ENCODE data around the gene SORCS2. TPM values are rescaled to one million over a fixed set of nuclear protein-coding genes. Genes with fewer than 3 reads are reported as not detected.

SORCS2 gene
- total and polyA plus RNA-seq, 2 of the 8 experiments (the other 6 are each of a cell fraction or from before 2014, with no cell fraction given): 0.36 to 1.8 TPM

GRCh38 chr4:7547368-7548040 lies 355.2 kb downstream of the SORCS2 start:
- ChIA-PET POLR2A (ENCODE audit: partially characterized antibody) (no interaction called here), CTCF (ENCODE audit: partially characterized antibody) (interaction anchor here (1.1 to 1.4 kb wide), 2 partner anchors 16 to 17 kb away, joined by 3 to 4 read pairs; no protein-coding TSS in a partner anchor)
- H3K9me3 ChIP-seq (ENCODE audit: insufficient read depth in 2 of 2, low read depth in 1 of 2, low read length in 1 of 2): peaks cover 8 to 10% of the 10 kb centered on the region in 2 experiments; a peak in 3 of 4 replicates
- 82% methylated on average over 8 of the region's 10 CpGs; no CpG with 5 or more reads in 1 of the 2 experiments for WGBS, 2 experiments (ENCODE audit: extremely low coverage in 1 of 2, insufficient coverage in 1 of 2, insufficient read length in 1 of 2, insufficient replicate concordance in 2 of 2, low coverage in 1 of 2, low lambda C conversion rate in 2 of 2, missing lambda C conversion rate in 1 of 2)
- H3K27ac ChIP-seq (ENCODE audit: low read depth, low read length): no peak overlapping the region
- H2AFZ ChIP-seq (ENCODE audit: low read length): no peak overlapping the region
- peaks cover 9% of the 10 kb centered on the region; the same call in 1 of the 2 replicates for H3K23me2 ChIP-seq (ENCODE audit: low read depth, low read length)
- H4K8ac ChIP-seq (ENCODE audit: extremely low read depth, insufficient read depth, low read length): peak overlapping the region; percentile 57; the same call in 1 of the 2 replicates
- H3K79me1 ChIP-seq (ENCODE audit: low read depth, low read length): no peaks in the 10 kb centered on the region
- H3K4me1 ChIP-seq (replicated peaks in 1 of 4; ENCODE audit: control insufficient read depth in 3 of 4, insufficient read depth in 4 of 4, low read length in 3 of 4): no peaks in the 10 kb centered on the region
- H3K9ac ChIP-seq (replicated peaks in 1 of 4; ENCODE audit: extremely low read depth in 1 of 4, low read depth in 3 of 4, low read length in 3 of 4): no peak overlapping the region
- no peak overlapping the region for H2AK5ac ChIP-seq (ENCODE audit: low read depth, low read length)
- no peak overlapping the region for H4K5ac ChIP-seq (ENCODE audit: insufficient read length, low read depth, low read length)
- no peak overlapping the region for H3K23ac ChIP-seq (ENCODE audit: insufficient read length)
- no peak overlapping the region for H3K4ac ChIP-seq (replicated peaks; ENCODE audit: insufficient read length, low read depth, low read length)
- no peaks in the 10 kb centered on the region for H3K27me3 ChIP-seq (replicated peaks in 1 of 4; ENCODE audit: control insufficient read depth in 3 of 4, extremely low read depth in 1 of 4, insufficient read depth in 3 of 4, low read length in 3 of 4)
- no peak for TF ChIP-seq TEAD4 (IDR thresholded peaks at IDR 0.05; ENCODE audit: low read depth, low read length)
- no peak for TF ChIP-seq RXRA (IDR thresholded peaks at IDR 0.05; ENCODE audit: insufficient read depth, low read depth, low read length)
- H2BK120ac ChIP-seq (replicated peaks; ENCODE audit: low read depth, low read length): no peak overlapping the region
- H3K18ac ChIP-seq (ENCODE audit: extremely low read depth, low read length): no peak overlapping the region
- no peaks in the 10 kb centered on the region for H3K79me2 ChIP-seq (ENCODE audit: control insufficient read depth in 1 of 2, insufficient read depth in 2 of 2, low read length in 2 of 2)
- H2BK12ac ChIP-seq (ENCODE audit: low read depth, low read length): no peak overlapping the region
- H4K20me1 ChIP-seq (replicated peaks in 1 of 2; ENCODE audit: control insufficient read depth in 1 of 2, insufficient read depth in 2 of 2, low read length in 2 of 2): no peaks in the 10 kb centered on the region
- no peak for DNase-seq (ENCODE audit: low read depth in 1 of 2, low spot score in 2 of 2)
- H4K91ac ChIP-seq (replicated peaks; ENCODE audit: insufficient read length, low read length): no peak overlapping the region
- no peak overlapping the region for H2BK20ac ChIP-seq (ENCODE audit: low read length)
- no peak for FAIRE-seq
- H3K4me3 ChIP-seq (ENCODE audit: extremely low read depth in 1 of 4, insufficient read depth in 2 of 4, low read depth in 3 of 4, low read length in 4 of 4): no peak overlapping the region
- H3K36me3 ChIP-seq (ENCODE audit: control insufficient read depth in 2 of 4, insufficient read depth in 4 of 4, low read length in 3 of 4): no peaks in the 10 kb centered on the region
- no peak overlapping the region for H3K4me2 ChIP-seq (ENCODE audit: insufficient read depth in 1 of 2, low read depth in 2 of 2, low read length in 2 of 2)
- no peak overlapping the region for H3K56ac ChIP-seq (replicated peaks; ENCODE audit: insufficient read length, low read depth, low read length)
- H2BK15ac ChIP-seq (ENCODE audit: low read length): no peak overlapping the region
- H3K14ac ChIP-seq (ENCODE audit: insufficient read length): no peak overlapping the region
- no peak overlapping the region for H2BK5ac ChIP-seq (ENCODE audit: low read depth, low read length)
